ENCODE data around the gene DYNC1I1. TPM values are rescaled to one million over a fixed set of nuclear protein-coding genes. Genes with fewer than 3 reads are reported as not detected.
A peak's percentile ranks its signal among the peaks of the same experiment; 100 is the strongest.

DYNC1I1 gene
- total and polyA plus RNA-seq, 8 donors, result 1.6 to 16.0 (median 9.6) TPM

GRCh38 chr7:96045919-96046318, 273.6 kb downstream of the DYNC1I1 start:
- Histone ChIP-seq H3K27ac (no peak overlapping the region), H3K9me3 (no peaks in the 10 kb centered on the region), H3K36me3 (no peaks in the 10 kb centered on the region), H3K4me1 (no peaks in the 10 kb centered on the region), H3K27me3 (no peaks in the 10 kb centered on the region), H3K4me3 (no peak overlapping the region)
- DNase-seq (no peak), ATAC-seq (no peak)
- intact Hi-C loops (cut with DNase I), result no loop called here
- TF ChIP-seq CTCF (IDR thresholded peaks at IDR 0.05), result no peak

- no peak overlapping the region for H3K27ac ChIP-seq
- no peaks in the 10 kb centered on the region for H3K36me3 ChIP-seq
- intact Hi-C loops (cut with DNase I), result no loop called here
- no peak overlapping the region for H3K4me3 ChIP-seq
- no peaks in the 10 kb centered on the region for H3K9me3 ChIP-seq
- ATAC-seq (no peak), DNase-seq (no peak)
- H3K27me3 ChIP-seq, result no peaks in the 10 kb centered on the region
- no peak for TF ChIP-seq CTCF (IDR thresholded peaks at IDR 0.05)
- H3K4me1 ChIP-seq, result no peaks in the 10 kb centered on the region
These were observed 279.9 kb downstream of the DYNC1I1 start for GRCh38 chr7:96052289-96052688.

- H3K27ac ChIP-seq, result no peak overlapping the region
- DNase-seq, result peak in 2 of 4 donors; percentile 88 to 89
- TF ChIP-seq CTCF (IDR thresholded peaks at IDR 0.05), result no peak
- H3K36me3 ChIP-seq, result no peaks in the 10 kb centered on the region
- H3K9me3 ChIP-seq, result no peaks in the 10 kb centered on the region
- ATAC-seq, result no peak
- intact Hi-C loops (cut with DNase I), result no loop called here
- no peak overlapping the region for H3K4me3 ChIP-seq
- no peaks in the 10 kb centered on the region for H3K27me3 ChIP-seq
- H3K4me1 ChIP-seq, result no peaks in the 10 kb centered on the region
These were observed 280.6 kb downstream of the DYNC1I1 start for GRCh38 chr7:96052860-96053470.

GRCh38 chr7:96055717-96056116, 283.4 kb downstream of the DYNC1I1 start:
- intact Hi-C loops (cut with DNase I), result no loop called here
- TF ChIP-seq CTCF (IDR thresholded peaks at IDR 0.05), result no peak
- Histone ChIP-seq H3K4me1 (no peaks in the 10 kb centered on the region), H3K9me3 (no peaks in the 10 kb centered on the region), H3K27ac (no peak overlapping the region), H3K4me3 (no peak overlapping the region), H3K27me3 (no peaks in the 10 kb centered on the region), H3K36me3 (no peaks in the 10 kb centered on the region)
- DNase-seq, result no peak
- ATAC-seq, result no peak

GRCh38 chr7:96059075-96059474, 286.7 kb downstream of the DYNC1I1 start:
- no peak for ATAC-seq
- intact Hi-C loops (cut with DNase I), result no loop called here
- H3K27me3 ChIP-seq, result no peaks in the 10 kb centered on the region
- no peaks in the 10 kb centered on the region for H3K36me3 ChIP-seq
- DNase-seq, result no peak
- no peaks in the 10 kb centered on the region for H3K9me3 ChIP-seq
- H3K4me1 ChIP-seq, result no peaks in the 10 kb centered on the region
- H3K27ac ChIP-seq, result no peak overlapping the region
- no peak overlapping the region for H3K4me3 ChIP-seq
- no peak for TF ChIP-seq CTCF (IDR thresholded peaks at IDR 0.05)
